B cell (primary cell): ENCODE results near the gene ADK.

Source experiments
- EZH2 ChIP-seq: IDR thresholded peaks from 2 replicates; pipeline ENCODE4 v1.6.1; 2012; ENCODE audit warnings: borderline replicate concordance, low read depth, mild to moderate bottlenecking, moderate library complexity, low read length; ENCODE audit not compliant: insufficient read depth, poor library complexity, severe bottlenecking
- TF ChIP-seq, protein P1 (sequence below): fragments of 200-600 bp; IDR thresholded peaks from one replicate; pipeline ENCODE4 v1.8.0; 2022; ENCODE audit warnings: antibody characterized with exemption, mild to moderate bottlenecking

DNA sequence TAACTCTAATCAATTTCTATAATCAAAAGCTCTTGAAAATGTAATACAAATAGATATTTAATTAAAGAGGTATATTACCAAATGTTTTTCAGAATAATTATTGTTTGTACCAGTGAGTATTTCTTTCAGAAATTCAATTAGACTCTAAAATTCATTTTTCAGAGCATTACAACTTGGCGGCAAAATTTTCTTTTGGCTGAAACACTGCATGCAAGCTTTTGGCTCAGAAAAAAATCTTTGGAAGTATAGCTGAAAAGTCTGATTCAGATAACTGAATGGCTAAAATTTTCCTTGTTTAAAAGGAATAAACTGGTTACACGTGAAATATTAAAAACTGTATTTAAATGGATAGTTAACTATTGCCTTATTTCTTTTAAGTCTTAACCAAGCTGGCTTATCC lies 472.8 kb downstream of the ADK start:
- TF ChIP-seq, protein P1, sequence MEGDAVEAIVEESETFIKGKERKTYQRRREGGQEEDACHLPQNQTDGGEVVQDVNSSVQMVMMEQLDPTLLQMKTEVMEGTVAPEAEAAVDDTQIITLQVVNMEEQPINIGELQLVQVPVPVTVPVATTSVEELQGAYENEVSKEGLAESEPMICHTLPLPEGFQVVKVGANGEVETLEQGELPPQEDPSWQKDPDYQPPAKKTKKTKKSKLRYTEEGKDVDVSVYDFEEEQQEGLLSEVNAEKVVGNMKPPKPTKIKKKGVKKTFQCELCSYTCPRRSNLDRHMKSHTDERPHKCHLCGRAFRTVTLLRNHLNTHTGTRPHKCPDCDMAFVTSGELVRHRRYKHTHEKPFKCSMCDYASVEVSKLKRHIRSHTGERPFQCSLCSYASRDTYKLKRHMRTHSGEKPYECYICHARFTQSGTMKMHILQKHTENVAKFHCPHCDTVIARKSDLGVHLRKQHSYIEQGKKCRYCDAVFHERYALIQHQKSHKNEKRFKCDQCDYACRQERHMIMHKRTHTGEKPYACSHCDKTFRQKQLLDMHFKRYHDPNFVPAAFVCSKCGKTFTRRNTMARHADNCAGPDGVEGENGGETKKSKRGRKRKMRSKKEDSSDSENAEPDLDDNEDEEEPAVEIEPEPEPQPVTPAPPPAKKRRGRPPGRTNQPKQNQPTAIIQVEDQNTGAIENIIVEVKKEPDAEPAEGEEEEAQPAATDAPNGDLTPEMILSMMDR, result no peak
- TF ChIP-seq EZH2, result no peak
